HPDE6-E6E7 (cell line): ENCODE results near the gene OR10W1.

Experiments used
- DNase-seq: peaks from one replicate; pipeline ENCODE4 v3.0.0; 2011; ENCODE audit warnings: missing footprints; ENCODE audit errors: extremely low spot score

The OR10W1 gene

GRCh38 chr11:58268142-58268541 is at the start of gene OR10W1:
OR10W1 (minus strand) TSS chr11:58268260; CDS start chr11:58267858, 402 bp downstream.
- DNase-seq: no peak

GRCh38 chr11:58316142-58316541 is 48.1 kb upstream of the OR10W1 start:
- DNase-seq: peak; percentile 23

GRCh38 chr11:58301576-58301975 is 33.5 kb upstream of the OR10W1 start:
- peak; percentile 28 for DNase-seq

GRCh38 chr11:58292017-58292416 is 24.0 kb upstream of the OR10W1 start:
- no peak for DNase-seq

GRCh38 chr11:58289266-58289665 is 21.2 kb upstream of the OR10W1 start:
- DNase-seq: no peak

GRCh38 chr11:58286249-58286648 is 18.2 kb upstream of the OR10W1 start:
- peak; percentile 36 for DNase-seq

- no peak for DNase-seq
Observed at GRCh38 chr11:58285483-58286040, 17.5 kb upstream of the OR10W1 start.

GRCh38 chr11:58276151-58276550 is 8.1 kb upstream of the OR10W1 start:
- DNase-seq: no peak

GRCh38 chr11:58275002-58275401 is 6.9 kb upstream of the OR10W1 start:
- no peak for DNase-seq

GRCh38 chr11:58259983-58260382 is 8.1 kb downstream of the OR10W1 start:
- no peak for DNase-seq

GRCh38 chr11:58254936-58255335 is 13.1 kb downstream of the OR10W1 start:
- DNase-seq: no peak

GRCh38 chr11:58243954-58244353 is 24.1 kb downstream of the OR10W1 start:
- no peak for DNase-seq

- DNase-seq: no peak
Observed at GRCh38 chr11:58227956-58228615, 40.0 kb downstream of the OR10W1 start.

GRCh38 chr11:58222721-58223120 is 45.3 kb downstream of the OR10W1 start:
- peak; percentile 22 for DNase-seq
